Neuronal stem cell (in vitro differentiated cells): ENCODE measurements around the gene PTGS1.

Source experiments
- DNase-seq: peaks from one replicate; pipeline ENCODE4 v3.0.0-alpha.2; 2013; ENCODE audit warnings: low spot score
- H2AFZ ChIP-seq: one replicate; pipeline ENCODE4 v1.6.1; 2013; ENCODE audit warnings: mild to moderate bottlenecking, low read length, inconsistent platforms
- H2AK5ac ChIP-seq: 2 replicates; pipeline ENCODE4 v1.6.1; 2013; ENCODE audit warnings: low read depth, mild to moderate bottlenecking, inconsistent platforms, low read length, moderate library complexity, mixed read lengths
- H2BK120ac ChIP-seq: 2 replicates; pipeline ENCODE4 v1.6.1; 2013; ENCODE audit warnings: low read depth, mild to moderate bottlenecking, inconsistent platforms, low read length, moderate library complexity, mixed read lengths
- H2BK12ac ChIP-seq: one replicate; pipeline ENCODE4 v1.6.1; 2013; ENCODE audit warnings: low read length, inconsistent platforms
- H2BK15ac ChIP-seq: 2 replicates; pipeline ENCODE4 v1.6.1; 2013; ENCODE audit warnings: mild to moderate bottlenecking, low read length, inconsistent platforms, mixed read lengths
- H2BK5ac ChIP-seq: one replicate; pipeline ENCODE4 v1.6.1; 2013; ENCODE audit warnings: inconsistent platforms, mild to moderate bottlenecking, low read length, moderate library complexity
- H3K14ac ChIP-seq: one replicate; pipeline ENCODE4 v1.6.1; 2013; ENCODE audit warnings: low read length, inconsistent platforms
- H3K18ac ChIP-seq: 2 replicates; pipeline ENCODE4 v1.6.1; 2013; ENCODE audit warnings: low read length, inconsistent platforms
- H3K23ac ChIP-seq: 2 replicates; pipeline ENCODE4 v1.6.1; 2013; ENCODE audit warnings: low read depth, mild to moderate bottlenecking, mixed read lengths, low read length, inconsistent platforms; ENCODE audit not compliant: poor library complexity
- H3K27ac ChIP-seq: replicated peaks from 3 replicates; pipeline ENCODE4 v1.5.1; 2013; ENCODE audit warnings: low read length, inconsistent platforms
- H3K27me3 ChIP-seq, 3 experiments: 2 replicates each; pipeline ENCODE4 v1.6.1; 2013; ENCODE audit warnings: low read length in 3 of 3, mild to moderate bottlenecking in 2 of 3, inconsistent platforms in 1 of 3, low read depth in 1 of 3, mixed read lengths in 1 of 3, moderate library complexity in 1 of 3; ENCODE audit not compliant: control insufficient read depth in 3 of 3, insufficient read depth in 3 of 3
- H3K36me3 ChIP-seq, 2 donors: replicated peaks in 1 of 2; 2 replicates each; pipeline ENCODE4 v1.6.1; 2013; ENCODE audit warnings: low read length in 2 of 2; ENCODE audit not compliant: control insufficient read depth in 2 of 2, insufficient read depth in 2 of 2
- H3K4ac ChIP-seq: 2 replicates; pipeline ENCODE4 v1.6.1; 2013; ENCODE audit warnings: inconsistent platforms, mild to moderate bottlenecking, low read length, moderate library complexity
- H3K4me1 ChIP-seq, 2 donors: 1 replicate in 1 of 2; 2 replicates in 1 of 2; pipeline ENCODE4 v1.6.1; 2013; ENCODE audit warnings: low read length in 2 of 2, low read depth in 1 of 2; ENCODE audit not compliant: control insufficient read depth in 2 of 2, insufficient read depth in 1 of 2
- H3K4me2 ChIP-seq: one replicate; pipeline ENCODE4 v1.6.1; 2013; ENCODE audit warnings: mild to moderate bottlenecking, low read length, inconsistent platforms; ENCODE audit not compliant: insufficient read depth, poor library complexity, severe bottlenecking
- H3K4me3 ChIP-seq, 2 donors: 2 replicates each; pipeline ENCODE4 v1.5.1; 2013; ENCODE audit warnings: low read length in 2 of 2, mild to moderate bottlenecking in 2 of 2, inconsistent platforms in 1 of 2, moderate library complexity in 1 of 2
- H3K79me1 ChIP-seq: one replicate; pipeline ENCODE4 v1.6.1; 2013; ENCODE audit warnings: low read depth, mild to moderate bottlenecking, inconsistent platforms, low read length, moderate library complexity
- H3K9ac ChIP-seq: one replicate; pipeline ENCODE4 v1.6.1; 2013; ENCODE audit warnings: mild to moderate bottlenecking, low read depth, low read length, inconsistent platforms; ENCODE audit not compliant: poor library complexity
- H3K9me3 ChIP-seq, 2 donors: replicated peaks in 1 of 2; 2 replicates each; pipeline versions ENCODE3 to v1.6.1; 2013; ENCODE audit warnings: low read length in 2 of 2, mild to moderate bottlenecking in 2 of 2, inconsistent platforms in 1 of 2, low read depth in 1 of 2, mixed read lengths in 1 of 2, moderate library complexity in 1 of 2; ENCODE audit not compliant: control insufficient read depth in 2 of 2, insufficient read depth in 1 of 2
- H4K8ac ChIP-seq: one replicate; pipeline ENCODE4 v1.6.1; 2013; ENCODE audit warnings: low read depth, mild to moderate bottlenecking, inconsistent platforms, low read length, moderate library complexity
- H4K91ac ChIP-seq: one replicate; pipeline ENCODE4 v1.6.1; 2013; ENCODE audit warnings: low read length, low read depth, mild to moderate bottlenecking, inconsistent platforms; ENCODE audit not compliant: poor library complexity
- WGBS, 2 donors: extraction: QIAGEN DNeasy Blood & Tissue Kit; methylation state at CpG; one replicate each; pipeline ENCODE4 v1.1.7; 2013; ENCODE audit warnings: missing lambda C conversion rate in 2 of 2, mixed read lengths in 1 of 2; ENCODE audit not compliant: insufficient read length in 2 of 2, insufficient replicate concordance in 1 of 2; ENCODE audit errors: extremely low coverage in 2 of 2; 5-methylcytosine and 5-hydroxymethylcytosine counted together

The PTGS1 gene

GRCh38 chr9:122367774-122368460 is 2.9 kb upstream of the PTGS1 start:
- no peak overlapping the region for H3K4me2 ChIP-seq
- H3K36me3 ChIP-seq, result no peaks in the 10 kb centered on the region
- peaks cover 0 to 2% of the 10 kb centered on the region in 2 donors for H3K4me1 ChIP-seq
- H2AK5ac ChIP-seq, result peak overlapping the region; percentile 23
- H3K4ac ChIP-seq, result no peak overlapping the region
- no peak overlapping the region for H3K14ac ChIP-seq
- H3K9me3 ChIP-seq, result no peaks in the 10 kb centered on the region
- no peak overlapping the region for H3K4me3 ChIP-seq
- DNase-seq, result no peak
- H4K8ac ChIP-seq, result no peak overlapping the region
- peaks cover 0 to 45% (median 23%) of the 10 kb centered on the region in 3 experiments for H3K27me3 ChIP-seq
- H2AFZ ChIP-seq, result no peak overlapping the region
- peak overlapping the region; percentile 50 for H2BK15ac ChIP-seq
- no peak overlapping the region for H2BK5ac ChIP-seq
- H2BK12ac ChIP-seq, result peak overlapping the region; percentile 89
- no peaks in the 10 kb centered on the region for H3K79me1 ChIP-seq
- no peak overlapping the region for H3K9ac ChIP-seq
- H4K91ac ChIP-seq, result no peak overlapping the region
- no CpG with 5 or more reads among the region's 6 CpGs for WGBS, 2 donors
- H3K27ac ChIP-seq, result no peak overlapping the region
- no peak overlapping the region for H3K23ac ChIP-seq
- H3K18ac ChIP-seq, result no peak overlapping the region
- no peak overlapping the region for H2BK120ac ChIP-seq

- no peak overlapping the region for H3K4ac ChIP-seq
- no peaks in the 10 kb centered on the region for H3K79me1 ChIP-seq
- H2AFZ ChIP-seq, result no peak overlapping the region
- no peak overlapping the region for H4K91ac ChIP-seq
- no peak overlapping the region for H4K8ac ChIP-seq
- no peak overlapping the region for H3K4me2 ChIP-seq
- H3K18ac ChIP-seq, result no peak overlapping the region
- no peak overlapping the region for H3K27ac ChIP-seq
- H2BK120ac ChIP-seq, result no peak overlapping the region
- no peaks in the 10 kb centered on the region for H3K36me3 ChIP-seq
- no peak overlapping the region for H2BK12ac ChIP-seq
- peaks cover 0 to 2% of the 10 kb centered on the region in 2 donors for H3K4me1 ChIP-seq
- WGBS, 2 donors, result no CpG with 5 or more reads among the region's 1 CpG
- no peaks in the 10 kb centered on the region for H3K9me3 ChIP-seq
- no peak for DNase-seq
- peaks cover 0 to 47% (median 24%) of the 10 kb centered on the region in 3 experiments for H3K27me3 ChIP-seq
- H3K4me3 ChIP-seq, result no peak overlapping the region
- H2BK15ac ChIP-seq, result no peak overlapping the region
- no peak overlapping the region for H2AK5ac ChIP-seq
- no peak overlapping the region for H3K23ac ChIP-seq
- H2BK5ac ChIP-seq, result no peak overlapping the region
- no peak overlapping the region for H3K14ac ChIP-seq
- H3K9ac ChIP-seq, result no peak overlapping the region
These were observed 2.2 kb upstream of the PTGS1 start for GRCh38 chr9:122368642-122369041.

GRCh38 chr9:122370303-122370702 is 521 bp upstream of the PTGS1 start:
- no peak overlapping the region for H2AFZ ChIP-seq
- H3K27ac ChIP-seq, result no peak overlapping the region
- WGBS, 2 donors, result no CpG with 5 or more reads among the region's 5 CpGs
- H3K18ac ChIP-seq, result no peak overlapping the region
- H4K8ac ChIP-seq, result no peak overlapping the region
- no peaks in the 10 kb centered on the region for H3K79me1 ChIP-seq
- no peak overlapping the region for H3K9ac ChIP-seq
- no peak overlapping the region for H3K23ac ChIP-seq
- no peak overlapping the region for H3K4me3 ChIP-seq
- no peak overlapping the region for H3K14ac ChIP-seq
- H2BK12ac ChIP-seq, result no peak overlapping the region
- peaks cover 0 to 60% (median 24%) of the 10 kb centered on the region in 3 experiments for H3K27me3 ChIP-seq
- H2BK15ac ChIP-seq, result no peak overlapping the region
- H3K9me3 ChIP-seq, result no peaks in the 10 kb centered on the region
- H2BK5ac ChIP-seq, result no peak overlapping the region
- H3K36me3 ChIP-seq, result no peaks in the 10 kb centered on the region
- DNase-seq, result no peak
- H3K4me2 ChIP-seq, result no peak overlapping the region
- no peak overlapping the region for H3K4ac ChIP-seq
- H2BK120ac ChIP-seq, result no peak overlapping the region
- peaks cover 6 to 8% of the 10 kb centered on the region in 2 donors for H3K4me1 ChIP-seq
- H4K91ac ChIP-seq, result no peak overlapping the region
- no peak overlapping the region for H2AK5ac ChIP-seq

- Histone ChIP-seq H3K23ac (no peak overlapping the region), H3K79me1 (no peaks in the 10 kb centered on the region), H4K8ac (no peak overlapping the region), H3K4me1 (peaks cover 21% of the 10 kb centered on the region in 2 donors), H4K91ac (no peak overlapping the region), H2BK15ac (no peak overlapping the region), H2AK5ac (no peak overlapping the region), H3K9ac (no peak overlapping the region), H3K4me3 (no peak overlapping the region), H3K27me3 (peaks cover 0 to 60% (median 24%) of the 10 kb centered on the region in 3 experiments), H2BK120ac (no peak overlapping the region), H2AFZ (no peak overlapping the region), H3K27ac (no peak overlapping the region), H3K36me3 (no peaks in the 10 kb centered on the region), H3K4ac (no peak overlapping the region), H3K9me3 (no peaks in the 10 kb centered on the region), H2BK12ac (no peak overlapping the region), H2BK5ac (no peak overlapping the region), H3K14ac (no peak overlapping the region), H3K4me2 (no peak overlapping the region), H3K18ac (peak overlapping the region; percentile 33)
- no peak for DNase-seq
- no CpG with 5 or more reads among the region's 8 CpGs for WGBS, 2 donors
These were observed 1.0 kb downstream of the PTGS1 start for GRCh38 chr9:122371846-122372245.
